Suppressor macrophage treated with lipopolysaccharide for 4 hours (primary cell): ENCODE measurements around the gene EPG5.
"Not testable (repeated sequence)": the region's sequence is repeated elsewhere in the genome, so short reads cannot be mapped to it uniquely, and the experiment has no call there.

Experiments used
- DNase-seq: peaks from one replicate; pipeline ENCODE4 v3.0.0-alpha.2; 2020

EPG5 gene, protein sequence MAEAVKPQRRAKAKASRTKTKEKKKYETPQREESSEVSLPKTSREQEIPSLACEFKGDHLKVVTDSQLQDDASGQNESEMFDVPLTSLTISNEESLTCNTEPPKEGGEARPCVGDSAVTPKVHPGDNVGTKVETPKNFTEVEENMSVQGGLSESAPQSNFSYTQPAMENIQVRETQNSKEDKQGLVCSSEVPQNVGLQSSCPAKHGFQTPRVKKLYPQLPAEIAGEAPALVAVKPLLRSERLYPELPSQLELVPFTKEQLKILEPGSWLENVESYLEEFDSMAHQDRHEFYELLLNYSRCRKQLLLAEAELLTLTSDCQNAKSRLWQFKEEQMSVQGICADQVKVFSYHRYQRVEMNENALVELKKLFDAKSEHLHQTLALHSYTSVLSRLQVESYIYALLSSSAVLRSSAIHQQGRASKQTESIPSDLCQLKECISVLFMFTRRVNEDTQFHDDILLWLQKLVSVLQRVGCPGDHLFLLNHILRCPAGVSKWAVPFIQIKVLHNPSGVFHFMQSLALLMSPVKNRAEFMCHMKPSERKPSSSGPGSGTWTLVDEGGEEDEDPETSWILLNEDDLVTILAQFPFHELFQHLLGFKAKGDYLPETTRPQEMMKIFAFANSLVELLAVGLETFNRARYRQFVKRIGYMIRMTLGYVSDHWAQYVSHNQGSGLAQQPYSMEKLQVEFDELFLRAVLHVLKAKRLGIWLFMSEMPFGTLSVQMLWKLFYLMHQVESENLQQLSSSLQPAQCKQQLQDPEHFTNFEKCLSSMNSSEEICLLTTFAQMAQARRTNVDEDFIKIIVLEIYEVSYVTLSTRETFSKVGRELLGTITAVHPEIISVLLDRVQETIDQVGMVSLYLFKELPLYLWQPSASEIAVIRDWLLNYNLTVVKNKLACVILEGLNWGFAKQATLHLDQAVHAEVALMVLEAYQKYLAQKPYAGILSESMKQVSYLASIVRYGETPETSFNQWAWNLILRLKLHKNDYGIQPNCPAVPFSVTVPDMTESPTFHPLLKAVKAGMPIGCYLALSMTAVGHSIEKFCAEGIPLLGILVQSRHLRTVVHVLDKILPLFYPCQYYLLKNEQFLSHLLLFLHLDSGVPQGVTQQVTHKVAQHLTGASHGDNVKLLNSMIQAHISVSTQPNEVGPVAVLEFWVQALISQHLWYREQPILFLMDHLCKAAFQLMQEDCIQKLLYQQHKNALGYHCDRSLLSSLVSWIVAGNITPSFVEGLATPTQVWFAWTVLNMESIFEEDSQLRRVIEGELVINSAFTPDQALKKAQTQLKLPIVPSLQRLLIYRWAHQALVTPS (N-terminal part only)

DNA sequence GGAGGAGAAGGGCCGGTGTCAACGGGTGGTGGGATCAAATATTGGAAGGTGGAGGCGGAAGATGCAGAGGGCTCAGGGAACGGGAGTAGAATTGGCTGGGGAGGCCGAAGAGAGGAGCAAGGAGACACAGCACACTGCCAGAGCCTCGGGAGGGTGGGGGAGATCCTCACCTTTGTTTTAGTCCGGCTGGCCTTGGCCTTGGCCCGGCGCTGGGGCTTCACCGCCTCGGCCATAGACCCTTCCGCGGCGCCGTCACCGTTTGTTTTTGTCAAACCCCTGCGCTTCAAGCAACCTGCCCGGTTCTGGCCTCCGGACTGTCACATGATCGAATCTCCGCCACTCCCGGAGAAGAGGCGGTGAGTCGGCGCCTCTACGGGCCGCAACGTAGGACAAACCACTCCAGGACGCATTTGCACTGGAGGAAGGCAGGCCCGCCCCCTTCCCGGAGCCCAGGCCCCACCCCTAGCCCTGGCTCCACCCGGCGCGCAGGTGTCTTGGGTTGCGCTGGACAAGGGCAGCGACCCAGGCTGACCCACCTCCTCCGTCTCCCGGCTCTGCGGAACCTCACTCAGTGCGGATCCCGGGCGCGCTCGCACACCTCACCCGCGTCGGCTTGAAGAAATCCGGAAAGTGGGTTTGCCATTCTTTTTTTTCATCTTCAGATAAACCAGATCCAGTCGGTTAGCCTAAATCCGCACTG is at the start of gene EPG5:
EPG5 (minus strand) TSS at position 323 of the 700 bp plus-strand sequence; CDS start at position 233, 90 bp downstream.
- peak; percentile 94 for DNase-seq

GRCh38 chr18:46013484-46014189 is 46.5 kb upstream of the EPG5 start:
- DNase-seq: peak; percentile 89

GRCh38 chr18:46010676-46011075 is 43.5 kb upstream of the EPG5 start:
- peak; percentile 39 for DNase-seq

DNA sequence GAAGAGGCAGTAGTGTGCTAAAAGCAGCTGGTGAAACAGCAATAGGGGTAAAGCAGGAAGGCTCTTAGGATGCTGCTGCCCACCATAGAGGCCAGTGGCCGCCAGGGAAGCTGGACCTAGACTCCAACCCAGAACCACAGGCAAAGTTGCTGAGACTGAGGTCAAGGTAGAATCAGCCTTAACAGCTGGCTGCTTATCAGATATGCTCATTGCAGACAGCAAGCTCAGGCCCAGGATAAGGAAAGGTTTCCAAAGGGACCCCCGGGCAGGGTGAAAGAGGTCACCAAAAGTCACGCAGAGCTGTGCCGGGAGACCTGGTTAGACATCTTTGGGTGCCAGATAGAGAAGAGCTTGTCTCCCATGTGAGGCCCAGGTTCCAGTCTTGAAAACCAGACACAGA is 42.9 kb upstream of the EPG5 start:
- DNase-seq: no peak

DNA sequence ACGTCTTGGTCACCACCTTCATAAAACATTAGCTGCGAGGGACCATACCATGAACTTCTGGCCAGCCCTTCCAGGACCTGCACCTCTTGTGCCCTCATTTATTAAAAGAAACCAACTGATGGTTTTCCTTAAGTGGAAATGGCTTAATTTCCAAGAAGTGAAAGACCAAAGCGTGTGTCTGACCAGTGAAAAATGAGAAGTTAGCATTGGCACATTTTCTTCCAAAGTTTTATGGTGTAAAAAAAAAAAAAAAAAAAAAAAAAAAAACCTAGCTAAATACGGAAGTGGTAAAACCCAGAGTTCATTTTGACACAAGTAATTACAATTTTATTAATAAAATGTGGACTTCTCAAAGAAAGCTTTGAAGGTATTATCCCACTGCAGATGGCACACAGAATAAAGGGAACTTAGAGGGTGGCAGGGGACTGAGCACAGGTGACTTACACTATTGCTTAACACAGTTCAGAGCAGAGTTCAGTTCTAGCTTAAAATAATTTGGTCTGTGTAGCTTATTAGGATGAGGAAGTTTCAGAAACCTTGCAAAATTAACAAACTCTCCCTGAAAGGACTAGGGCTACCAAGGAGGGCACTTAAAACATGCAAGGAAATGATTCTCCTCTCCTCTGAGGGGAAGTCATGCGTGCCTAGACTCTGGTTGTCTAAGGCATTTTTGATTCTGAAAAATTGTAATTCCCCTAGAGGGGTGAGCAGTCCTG is 42.2 kb upstream of the EPG5 start:
- DNase-seq: peak; percentile 85

DNA sequence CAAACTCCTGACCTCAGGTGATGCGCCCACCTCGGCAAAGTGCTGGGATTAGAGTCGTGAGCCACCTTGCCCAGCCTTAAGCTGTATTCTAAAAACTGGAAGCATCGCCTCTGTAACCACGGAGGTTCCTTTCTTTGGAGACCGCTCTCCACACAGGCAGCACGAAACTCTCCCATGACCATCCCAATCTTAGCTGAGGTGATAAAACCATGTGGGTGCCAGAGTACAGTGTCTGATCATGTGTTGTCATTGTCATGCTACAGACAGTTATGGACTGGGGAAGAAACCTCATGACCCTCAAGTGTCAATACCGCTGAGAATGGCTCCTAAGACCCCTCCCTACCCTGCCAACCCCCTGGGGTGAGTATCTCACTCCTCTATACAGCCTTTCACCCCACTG is 41.4 kb upstream of the EPG5 start:
- DNase-seq: no peak

- no peak for DNase-seq
Measured at GRCh38 chr18:46007165-46007564, 40.0 kb upstream of the EPG5 start.

- no peak for DNase-seq
Measured at GRCh38 chr18:46002934-46003333, 35.8 kb upstream of the EPG5 start.

DNA sequence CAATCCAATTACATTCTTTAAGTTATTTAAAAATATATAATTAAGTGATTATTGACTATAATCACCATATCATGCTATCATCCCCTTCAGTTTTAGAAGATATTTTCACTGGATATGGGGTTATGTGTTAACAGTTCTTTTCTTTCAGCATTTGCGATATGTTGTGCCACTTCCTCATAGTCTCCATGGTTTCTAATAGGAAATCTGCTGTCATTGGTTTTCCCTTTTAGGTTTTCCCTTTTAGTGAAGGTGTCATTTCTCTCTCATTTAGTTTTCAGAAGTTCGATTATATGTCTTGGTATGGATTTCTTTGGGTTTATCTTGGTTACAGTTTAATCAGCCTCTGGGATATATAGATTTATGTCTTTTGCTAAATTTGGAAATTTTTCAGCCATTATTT is 34.8 kb upstream of the EPG5 start:
- no peak for DNase-seq

- no peak for DNase-seq
Measured at GRCh38 chr18:46001074-46001473, 33.9 kb upstream of the EPG5 start.

GRCh38 chr18:45999536-45999935 is 32.4 kb upstream of the EPG5 start:
- DNase-seq: no peak

GRCh38 chr18:45998244-45998643 is 31.1 kb upstream of the EPG5 start:
- DNase-seq: no peak

- DNase-seq: peak; percentile 66
Measured at GRCh38 chr18:45997700-45998151, 30.6 kb upstream of the EPG5 start.

GRCh38 chr18:45995461-45995860 is 28.3 kb upstream of the EPG5 start:
- DNase-seq: no peak

GRCh38 chr18:45993438-45993837 is 26.3 kb upstream of the EPG5 start:
- DNase-seq: no peak

DNA sequence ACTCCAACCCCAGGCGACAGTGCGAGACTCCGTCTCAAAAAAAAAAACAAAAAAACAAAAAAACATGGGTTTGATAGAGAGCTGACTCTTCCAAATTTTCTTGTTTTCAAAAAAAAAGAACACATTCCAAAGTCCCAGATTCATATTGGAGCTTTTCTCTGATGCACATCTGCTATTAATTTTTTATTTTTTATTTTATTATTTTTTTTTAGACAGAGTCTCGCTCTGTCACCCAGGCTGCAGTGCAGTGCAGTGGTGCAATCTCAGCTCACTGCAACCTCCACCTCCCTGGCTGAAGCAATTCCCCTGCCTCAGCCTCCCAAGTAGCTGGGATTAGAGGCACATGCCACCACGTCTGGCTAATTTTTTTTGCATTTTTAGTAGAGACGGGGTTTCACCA is 25.4 kb upstream of the EPG5 start:
- not testable (repeated sequence) for DNase-seq

DNA sequence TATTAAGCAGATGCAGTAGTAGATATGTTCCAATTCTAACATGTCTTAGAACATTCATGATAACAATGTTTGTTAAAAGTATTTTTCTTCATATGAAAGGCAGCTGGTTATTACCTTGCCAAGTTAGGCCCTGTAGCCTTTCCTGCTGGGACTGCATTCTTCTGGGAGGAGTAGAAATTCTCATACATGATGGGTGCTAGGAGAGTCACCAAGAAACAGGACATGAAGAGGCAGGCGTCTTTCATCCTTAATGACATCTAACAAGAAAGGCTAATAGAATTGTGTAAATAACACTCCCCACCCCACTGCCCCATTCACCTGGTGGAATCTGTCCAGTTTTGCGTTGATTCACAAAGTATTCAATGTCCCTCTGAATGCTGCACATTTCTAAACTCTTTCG is 24.7 kb upstream of the EPG5 start:
- no peak for DNase-seq

DNA sequence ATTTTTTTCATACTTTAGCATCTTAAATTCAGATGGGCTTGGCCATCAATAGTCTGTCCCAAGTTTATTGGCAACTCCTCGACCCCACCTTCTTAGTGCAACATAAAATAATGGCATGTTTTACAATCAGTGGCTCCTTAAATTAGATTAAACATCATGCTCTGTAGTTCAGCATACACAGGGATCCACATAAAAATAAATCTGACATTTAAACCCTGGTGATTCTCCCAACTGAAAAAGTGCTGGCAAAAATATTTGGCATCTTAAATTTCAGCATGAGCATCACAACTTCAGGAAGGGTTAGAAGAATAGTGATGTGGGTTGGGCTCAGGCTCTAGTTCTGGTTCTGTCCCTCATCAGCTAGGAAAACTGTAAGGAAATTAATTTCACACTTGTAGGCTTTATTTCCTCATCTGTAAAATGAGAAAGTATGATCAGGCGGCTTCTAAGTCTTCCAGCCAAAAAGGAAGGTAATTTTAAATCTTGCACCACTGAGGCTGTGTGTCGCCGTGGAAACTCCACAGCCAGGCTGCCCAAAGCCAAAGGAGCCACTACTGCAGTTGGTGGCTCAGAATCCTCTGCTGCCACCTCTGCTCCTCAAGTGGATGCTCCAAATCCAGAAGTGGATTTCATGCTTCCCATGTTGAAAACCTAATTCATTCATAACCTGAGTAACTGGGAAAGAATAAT is 17.6 kb upstream of the EPG5 start:
- no peak for DNase-seq

DNA sequence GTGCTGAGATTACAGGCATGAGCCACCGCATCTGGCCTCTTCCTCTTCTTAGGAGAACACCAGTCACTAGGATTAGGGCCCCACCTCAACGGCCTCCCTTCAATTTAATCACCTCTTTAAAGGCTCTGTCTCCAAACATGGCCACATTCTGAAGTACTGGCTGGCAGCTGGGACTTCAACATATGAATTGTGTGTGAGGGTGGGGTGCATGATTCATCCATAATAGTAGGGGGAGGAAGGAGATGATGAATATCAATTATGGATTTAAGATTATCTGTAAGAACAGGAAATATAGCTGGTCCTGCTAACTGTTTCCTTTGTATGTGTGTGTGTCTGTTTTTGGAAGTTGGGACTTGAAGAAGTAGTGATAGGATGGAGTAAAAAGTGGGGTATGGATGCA is 14.7 kb upstream of the EPG5 start:
- DNase-seq: no peak

- no peak for DNase-seq
Measured at GRCh38 chr18:45980229-45980628, 13.1 kb upstream of the EPG5 start.
